HepG2 (cell line): ENCODE data around the gene STIM2. TPM values are rescaled to one million over a fixed set of nuclear protein-coding genes. Genes with fewer than 3 reads are reported as not detected.

Experiments used
- ATAC-seq: fragments of 200-7000 bp; cut with Tn5 transposase; 3 replicates; pipeline ENCODE4 v1.9.1; 2020; ENCODE audit warnings: mild to moderate bottlenecking, moderate library complexity
- BruUV-seq: library from RNA; stranded (reverse); fragments of 400-500 nt; replicated peaks from 2 replicates; lab custom pipeline; 2021; lab: Mats Ljungman, UMichigan
- CTCF ChIA-PET: fragments of 300-600 bp; formaldehyde crosslinking; extraction: SDS; loops from one replicate; lab custom pipeline; 2021; ENCODE audit warnings: low total read pairs, inconsistent platforms, low intra/inter-chr PET ratio; lab: Yijun Ruan, JAX
- POLR2A ChIA-PET: fragments of 350-600 bp; sonication (Branson Sonifier 250); formaldehyde crosslinking; loops from one replicate; lab custom pipeline; 2020; ENCODE audit warnings: antibody characterized with exemption, inconsistent platforms; lab: Yijun Ruan, JAX
- DNase-seq: peaks from one replicate; pipeline ENCODE4 v3.0.0-alpha.2; 2015; ENCODE audit warnings: low spot score
- FAIRE-seq: peaks from 3 replicates; lab custom pipeline; 2011; peaks lifted over from hg19 to GRCh38; lab: Jason Lieb, UNC
- H2AFZ ChIP-seq: one replicate; pipeline ENCODE4 v1.6.1; 2011; ENCODE audit warnings: low read length, inconsistent platforms
- H3K27ac ChIP-seq: fragments of 300-600 bp; 3 replicates; pipeline ENCODE4 v1.8.0; 2011; ENCODE audit warnings: mixed run types, mild to moderate bottlenecking, mixed read lengths, low read length, inconsistent platforms; ENCODE audit not compliant: insufficient read depth; ENCODE audit errors: extremely low read length
- H3K27me3 ChIP-seq, 2 experiments: fragments of 200-600 bp in 1 of 2; 2 replicates in 1 of 2; 3 replicates in 1 of 2; pipeline versions ENCODE4 v1.6.0 to v1.8.0; 2011; ENCODE audit warnings: low read length in 2 of 2, mild to moderate bottlenecking in 2 of 2, moderate library complexity in 2 of 2, inconsistent platforms in 1 of 2; ENCODE audit not compliant: insufficient read depth in 2 of 2, control insufficient read depth in 1 of 2
- H3K36me3 ChIP-seq, 2 experiments: fragments of 200-600 bp in 1 of 2; replicated peaks in 1 of 2; 2 replicates in 1 of 2; 3 replicates in 1 of 2; pipeline versions ENCODE4 v1.5.1 to v1.8.0; 2011; ENCODE audit warnings: low read length in 2 of 2, inconsistent platforms in 1 of 2; ENCODE audit not compliant: insufficient read depth in 2 of 2, control insufficient read depth in 1 of 2
- H3K4me1 ChIP-seq: 2 replicates; pipeline ENCODE4 v1.5.1; 2012; ENCODE audit warnings: low read length, inconsistent platforms; ENCODE audit not compliant: insufficient read depth
- H3K4me2 ChIP-seq: 2 replicates; pipeline ENCODE4 v1.6.0; 2011; ENCODE audit warnings: low read depth, low read length, inconsistent platforms
- H3K4me3 ChIP-seq, 3 experiments: fragments of 200-600 bp in 1 of 3; sonication (generic), shearing (Covaris generic) in 1 of 3; replicated peaks in 1 of 3; 2 replicates each; pipeline ENCODE4 v1.5.1; 2011 to 2016; ENCODE audit warnings: low read length in 3 of 3, inconsistent platforms in 2 of 3, low read depth in 2 of 3, mild to moderate bottlenecking in 2 of 3, control low read depth in 1 of 3, mixed read lengths in 1 of 3; ENCODE audit not compliant: insufficient read depth in 1 of 3
- H3K79me2 ChIP-seq: one replicate; pipeline ENCODE4 v1.6.1; 2011; ENCODE audit warnings: low read length, inconsistent platforms; ENCODE audit not compliant: insufficient read depth
- H3K9ac ChIP-seq: 2 replicates; pipeline ENCODE4 v1.6.0; 2011; ENCODE audit warnings: mild to moderate bottlenecking, low read depth, low read length, inconsistent platforms; ENCODE audit not compliant: insufficient read depth
- H3K9me3 ChIP-seq: 2 replicates; pipeline ENCODE4 v1.5.1; 2012; ENCODE audit warnings: mild to moderate bottlenecking, low read length
- H4K20me1 ChIP-seq: 2 replicates; pipeline ENCODE4 v1.6.0; 2011; ENCODE audit warnings: inconsistent platforms, mild to moderate bottlenecking, low read length, moderate library complexity; ENCODE audit not compliant: insufficient read depth
- ATF7 ChIP-seq, 2 experiments: fragments of 450-650 bp in 1 of 2; sonication (generic) in 1 of 2; formaldehyde crosslinking in 1 of 2; IDR thresholded peaks; 2 replicates each; pipeline versions ENCODE4 v1.4.0 to v1.6.1; 2016 to 2020; ENCODE audit warnings: antibody characterized with exemption in 1 of 2, mild to moderate bottlenecking in 1 of 2, missing genetic modification reagents in 1 of 2
- CHD4 ChIP-seq: fragments of 200-600 bp; sonication (generic); IDR thresholded peaks from 2 replicates; pipeline ENCODE4 v1.7.0; 2017; ENCODE audit warnings: mild to moderate bottlenecking, low read length, borderline replicate concordance
- PHF20 ChIP-seq: sonication (generic); formaldehyde crosslinking; IDR thresholded peaks from 2 replicates; pipeline ENCODE4 v1.5.0; 2020; ENCODE audit warnings: mild to moderate bottlenecking, missing genetic modification reagents
- WIZ ChIP-seq: sonication (generic); formaldehyde crosslinking; IDR thresholded peaks from 2 replicates; pipeline ENCODE4 v1.5.1; 2020; ENCODE audit warnings: mild to moderate bottlenecking, missing genetic modification reagents
- ZNF510 ChIP-seq: sonication (generic); formaldehyde crosslinking; IDR thresholded peaks from 2 replicates; pipeline ENCODE4 v1.4.0; 2020; ENCODE audit warnings: low read depth, mild to moderate bottlenecking, missing genetic modification reagents
- ZNF546 ChIP-seq: sonication (generic); formaldehyde crosslinking; conservative IDR thresholded peaks from 2 replicates; pipeline ENCODE4 v1.8.1; 2023; ENCODE audit warnings: mild to moderate bottlenecking, missing genetic modification reagents
- ZNF549 ChIP-seq: sonication (generic); formaldehyde crosslinking; IDR thresholded peaks from 2 replicates; pipeline ENCODE4 v1.5.0; 2020; ENCODE audit warnings: missing genetic modification reagents
- WGBS: methylation state at CpG from one replicate; pipeline ENCODE4 v1.1.6; 2017; ENCODE audit warnings: low lambda C conversion rate; 5-methylcytosine and 5-hydroxymethylcytosine counted together
- in situ Hi-C: cut with HindIII; loops from 2 replicates; pipeline ENCODE4 v1.10.0; 2017; ENCODE audit warnings: low pct_unique_long_range_greater_than_20kb; ENCODE audit not compliant: extremely low pct_ligation_motif_present
- intact Hi-C: fragments of 100-400 bp; cut with micrococcal nuclease; formaldehyde crosslinking; loops from one replicate; pipeline ENCODE4 v1.10.0; 2022; ENCODE audit not compliant: unreplicated experiment
- polyA plus RNA-seq, 8 experiments: library from polyadenylated mRNA; depleted of rRNA in 3 of 8; stranded (reverse) in 7 of 8; unstranded in 1 of 8; fragments of >200 nt; fragmentation: Illumina TruSeq in 4 of 8; extraction: Trizol in 4 of 8; gene quantifications; 2 replicates each; pipeline versions ENCODE4 v1.2.1 to v1.2.3, GENCODE V29; 2011 to 2016; ENCODE audit warnings: low read depth in 4 of 8, missing spikeins in 1 of 8, mixed read lengths in 1 of 8; ENCODE audit not compliant: insufficient read depth in 1 of 8
- total RNA-seq, 5 experiments: library from RNA; depleted of rRNA; stranded (reverse); fragments of >200 nt; fragmentation: Illumina TruSeq; extraction: Trizol; gene quantifications; 2 replicates each; pipeline ENCODE4 v1.2.3, GENCODE V29; 2016; ENCODE audit warnings: low read depth in 1 of 5
- TF ChIP-seq, protein P1 (sequence below): sonication (generic); formaldehyde crosslinking; IDR thresholded peaks from 2 replicates; pipeline ENCODE4 v1.4.0; 2020; ENCODE audit warnings: mild to moderate bottlenecking, missing genetic modification reagents
- TF ChIP-seq, protein P2 (sequence below): sonication (generic); formaldehyde crosslinking; IDR thresholded peaks from 2 replicates; pipeline ENCODE4 v1.4.0; 2020; ENCODE audit warnings: missing genetic modification reagents
- TF ChIP-seq, protein P3 (sequence below): sonication (generic); formaldehyde crosslinking; IDR thresholded peaks from 2 replicates; pipeline ENCODE4 v1.5.1; 2020; ENCODE audit warnings: missing genetic modification reagents, mild to moderate bottlenecking, borderline replicate concordance

The STIM2 gene
- total and polyA plus RNA-seq, 2 of the 13 experiments (the other 11 are each of a cell fraction or from before 2014, with no cell fraction given): 19.3 to 19.4 TPM

DNA sequence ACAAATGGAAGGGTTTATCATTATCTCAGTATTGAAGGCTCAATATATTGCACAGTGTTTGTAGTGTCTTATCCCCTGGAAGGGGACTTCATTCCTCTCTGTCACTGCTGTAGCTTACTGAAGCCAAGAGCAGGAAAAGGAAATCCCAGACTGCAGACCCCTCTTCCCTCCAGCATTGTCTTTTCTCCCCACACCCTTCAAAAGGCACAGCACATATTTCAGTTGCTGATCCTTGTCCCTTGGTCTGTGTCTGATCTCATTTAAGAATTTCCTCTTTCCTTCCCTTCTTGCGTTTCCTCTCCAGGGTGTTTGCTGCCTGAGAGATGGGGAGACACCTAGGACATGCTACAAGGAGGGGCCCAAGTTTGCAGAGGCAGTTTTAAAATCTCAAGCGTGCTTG, 40.1 kb downstream of the STIM2 start:
- Histone ChIP-seq H3K27ac (no peak overlapping the region), H3K36me3 (no peaks in the 10 kb centered on the region), H3K4me3 (no peak overlapping the region), H3K9ac (no peak overlapping the region), H3K4me2 (no peak overlapping the region), H3K4me1 (no peaks in the 10 kb centered on the region), H3K79me2 (peaks cover 2% of the 10 kb centered on the region), H3K27me3 (no peaks in the 10 kb centered on the region), H3K9me3 (no peaks in the 10 kb centered on the region), H4K20me1 (no peaks in the 10 kb centered on the region), H2AFZ (no peak overlapping the region)
- CTCF ChIA-PET: no interaction called here
- DNase-seq: no peak
- in situ Hi-C loops (no loop called here), intact Hi-C loops (no loop called here)
- TF ChIP-seq, protein P1, sequence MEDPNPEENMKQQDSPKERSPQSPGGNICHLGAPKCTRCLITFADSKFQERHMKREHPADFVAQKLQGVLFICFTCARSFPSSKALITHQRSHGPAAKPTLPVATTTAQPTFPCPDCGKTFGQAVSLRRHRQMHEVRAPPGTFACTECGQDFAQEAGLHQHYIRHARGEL (CRISPR knock-in tag): no peak
- TF ChIP-seq WIZ: no peak
- no peak for TF ChIP-seq CHD4
- no peak for TF ChIP-seq ZNF549 (CRISPR knock-in tag)
- TF ChIP-seq, protein P2, sequence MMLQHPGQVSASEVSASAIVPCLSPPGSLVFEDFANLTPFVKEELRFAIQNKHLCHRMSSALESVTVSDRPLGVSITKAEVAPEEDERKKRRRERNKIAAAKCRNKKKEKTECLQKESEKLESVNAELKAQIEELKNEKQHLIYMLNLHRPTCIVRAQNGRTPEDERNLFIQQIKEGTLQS: no peak
- no peak for TF ChIP-seq ZNF510
- no peak for TF ChIP-seq PHF20 (CRISPR knock-in tag)
- TF ChIP-seq ZNF546: no peak
- 98% methylated on average over 2 of the region's 2 CpGs for WGBS
- FAIRE-seq: no peak
- no peak for ATAC-seq
- POLR2A ChIA-PET: no interaction called here
- BruUV-seq: no TSS peak

DNA sequence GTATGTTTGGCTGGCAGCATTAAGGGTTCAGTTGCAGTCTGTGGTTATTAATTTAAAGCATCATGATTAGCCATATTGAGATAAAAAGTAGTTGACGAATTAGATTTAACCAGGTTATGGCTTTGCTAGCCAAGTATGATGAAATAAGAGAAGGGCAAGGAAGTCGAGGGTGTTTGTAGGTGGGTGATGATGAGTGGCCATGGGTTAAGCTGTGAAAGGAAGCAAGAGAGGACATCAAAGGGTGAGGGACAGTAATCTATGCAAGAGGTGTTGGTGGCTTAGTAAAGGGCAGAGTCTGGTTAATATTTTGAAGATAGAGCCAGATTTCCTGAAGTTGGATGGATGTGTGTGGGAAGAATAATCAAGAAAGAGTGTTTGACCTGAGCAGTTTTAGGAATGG, 44.5 kb downstream of the STIM2 start:
- H3K4me2 ChIP-seq: no peak overlapping the region

More for the DNA sequence above, 44.5 kb downstream of the STIM2 start:
- Histone ChIP-seq H2AFZ (no peak overlapping the region), H3K9me3 (no peaks in the 10 kb centered on the region), H3K27ac (no peak overlapping the region)
- 87% methylated on average over 2 of the region's 2 CpGs for WGBS
- in situ Hi-C loops: no loop called here
- no TSS peak for BruUV-seq
- TF ChIP-seq ATF7 (IDR thresholded peaks at IDR 0.05): peak; percentile 30; the same call in 1 of the 2 replicates
- TF ChIP-seq ATF7 (CRISPR knock-in tag; IDR thresholded peaks at IDR 0.05): no peak
- TF ChIP-seq, protein P3, sequence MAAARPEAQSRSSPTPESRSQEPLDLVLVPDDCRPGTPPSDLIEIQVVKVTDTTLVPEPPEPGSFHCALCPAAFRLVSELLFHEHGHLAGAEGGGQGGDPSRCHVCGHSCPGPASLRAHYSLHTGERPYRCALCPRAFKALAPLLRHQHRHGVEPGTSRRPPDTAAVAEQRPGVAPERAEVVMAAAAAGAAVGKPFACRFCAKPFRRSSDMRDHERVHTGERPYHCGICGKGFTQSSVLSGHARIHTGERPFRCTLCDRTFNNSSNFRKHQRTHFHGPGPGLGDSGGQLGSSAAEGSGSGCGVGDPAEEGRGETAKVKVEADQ (CRISPR knock-in tag): no peak
- TF ChIP-seq, all 625 proteins: peak for 1
- ATAC-seq: no peak
- Histone ChIP-seq H3K9ac (no peak overlapping the region), H4K20me1 (no peaks in the 10 kb centered on the region), H3K4me1 (no peaks in the 10 kb centered on the region), H3K27me3 (no peaks in the 10 kb centered on the region), H3K36me3 (no peaks in the 10 kb centered on the region), H3K4me3 (no peak overlapping the region), H3K79me2 (peaks cover 2% of the 10 kb centered on the region)
- no peak for DNase-seq
- POLR2A ChIA-PET: no interaction called here
- intact Hi-C loops: no loop called here
- no peak for FAIRE-seq
- CTCF ChIA-PET: no interaction called here
